OCI-LY3 (cell line): ENCODE data around the gene TMEM59L.

Source experiments
- H2AFZ ChIP-seq: fragments of 200-600, 300-600 bp; shearing (Covaris generic); 2 replicates; pipeline ENCODE4 v1.6.0; 2014; ENCODE audit warnings: antibody characterized with exemption, low read depth, low read length
- H3K27ac ChIP-seq: fragments of 200-600, 300-600 bp; sonication (generic); 2 replicates; pipeline ENCODE4 v1.5.1; 2014; ENCODE audit warnings: mild to moderate bottlenecking, low read length, moderate library complexity, mixed read lengths
- H3K27me3 ChIP-seq: fragments of 200-600, 300-600 bp; sonication (generic); 2 replicates; pipeline ENCODE4 v1.6.1; 2014; ENCODE audit warnings: low read depth, low read length, mixed read lengths
- H3K36me3 ChIP-seq: fragments of 200-600, 300-600 bp; sonication (generic); replicated peaks from 2 replicates; pipeline ENCODE3; 2014; ENCODE audit warnings: low read depth, low read length, mixed read lengths
- H3K4me1 ChIP-seq: fragments of 300-600, 200-600 bp; sonication (generic); 2 replicates; pipeline ENCODE4 v1.6.1; 2014; ENCODE audit warnings: low read length, mixed read lengths
- H3K4me2 ChIP-seq: fragments of 200-600, 300-600 bp; sonication (generic); 2 replicates; pipeline ENCODE4 v1.6.1; 2014; ENCODE audit warnings: low read length, mixed read lengths
- H3K4me3 ChIP-seq: fragments of 300-600, 200-600 bp; sonication (generic); 2 replicates; pipeline ENCODE4 v1.5.1; 2014; ENCODE audit warnings: antibody characterized with exemption, mild to moderate bottlenecking, low read length, moderate library complexity
- H3K79me2 ChIP-seq: fragments of 300-600, 200-600 bp; shearing (Covaris generic); 2 replicates; pipeline ENCODE4 v1.6.1; 2014; ENCODE audit warnings: mild to moderate bottlenecking, low read length, mixed read lengths
- H3K9ac ChIP-seq: fragments of 300-600, 200-600 bp; shearing (Covaris generic); 2 replicates; pipeline ENCODE4 v1.6.0; 2014; ENCODE audit warnings: mild to moderate bottlenecking, low read length, moderate library complexity
- H3K9me3 ChIP-seq: fragments of 200-600, 300-600 bp; shearing (Covaris generic); 2 replicates; pipeline ENCODE4 v1.6.1; 2014; ENCODE audit warnings: low read length, mixed read lengths; ENCODE audit not compliant: insufficient read depth
- H4K20me1 ChIP-seq: fragments of 200-600, 300-600 bp; sonication (generic); 2 replicates; pipeline ENCODE4 v1.6.1; 2016; ENCODE audit warnings: low read length, mixed read lengths; ENCODE audit not compliant: insufficient read depth
- EZH2phosphoT487 ChIP-seq: fragments of 200-600 bp; shearing (Covaris generic); IDR thresholded peaks from 2 replicates; pipeline ENCODE4 v1.6.1; 2018; ENCODE audit warnings: antibody characterized with exemption, mixed run types, low read depth
- TF ChIP-seq, protein P1 (sequence below): fragments of 200-600, 300-600 bp; sonication (generic); IDR thresholded peaks from 2 replicates; pipeline ENCODE4 v1.5.1; 2014; ENCODE audit warnings: antibody characterized with exemption, low read length, low read depth

TMEM59L gene

GRCh38 chr19:18639706-18640243, 27.1 kb downstream of the TMEM59L start:
- peaks cover 51% of the 10 kb centered on the region for H3K79me2 ChIP-seq
- peaks cover 22% of the 10 kb centered on the region for H3K4me1 ChIP-seq
- H4K20me1 ChIP-seq: peaks cover 28% of the 10 kb centered on the region
- TF ChIP-seq, protein P1, sequence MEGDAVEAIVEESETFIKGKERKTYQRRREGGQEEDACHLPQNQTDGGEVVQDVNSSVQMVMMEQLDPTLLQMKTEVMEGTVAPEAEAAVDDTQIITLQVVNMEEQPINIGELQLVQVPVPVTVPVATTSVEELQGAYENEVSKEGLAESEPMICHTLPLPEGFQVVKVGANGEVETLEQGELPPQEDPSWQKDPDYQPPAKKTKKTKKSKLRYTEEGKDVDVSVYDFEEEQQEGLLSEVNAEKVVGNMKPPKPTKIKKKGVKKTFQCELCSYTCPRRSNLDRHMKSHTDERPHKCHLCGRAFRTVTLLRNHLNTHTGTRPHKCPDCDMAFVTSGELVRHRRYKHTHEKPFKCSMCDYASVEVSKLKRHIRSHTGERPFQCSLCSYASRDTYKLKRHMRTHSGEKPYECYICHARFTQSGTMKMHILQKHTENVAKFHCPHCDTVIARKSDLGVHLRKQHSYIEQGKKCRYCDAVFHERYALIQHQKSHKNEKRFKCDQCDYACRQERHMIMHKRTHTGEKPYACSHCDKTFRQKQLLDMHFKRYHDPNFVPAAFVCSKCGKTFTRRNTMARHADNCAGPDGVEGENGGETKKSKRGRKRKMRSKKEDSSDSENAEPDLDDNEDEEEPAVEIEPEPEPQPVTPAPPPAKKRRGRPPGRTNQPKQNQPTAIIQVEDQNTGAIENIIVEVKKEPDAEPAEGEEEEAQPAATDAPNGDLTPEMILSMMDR: no peak
- TF ChIP-seq EZH2phosphoT487: no peak
- no peak overlapping the region for H3K4me3 ChIP-seq
- H3K27me3 ChIP-seq: peaks cover 3% of the 10 kb centered on the region; the same call in 1 of the 2 replicates
- H3K9ac ChIP-seq: no peak overlapping the region
- no peak overlapping the region for H3K27ac ChIP-seq
- no peaks in the 10 kb centered on the region for H3K36me3 ChIP-seq
- no peak overlapping the region for H3K4me2 ChIP-seq
- H3K9me3 ChIP-seq: no peaks in the 10 kb centered on the region
- H2AFZ ChIP-seq: no peak overlapping the region

DNA sequence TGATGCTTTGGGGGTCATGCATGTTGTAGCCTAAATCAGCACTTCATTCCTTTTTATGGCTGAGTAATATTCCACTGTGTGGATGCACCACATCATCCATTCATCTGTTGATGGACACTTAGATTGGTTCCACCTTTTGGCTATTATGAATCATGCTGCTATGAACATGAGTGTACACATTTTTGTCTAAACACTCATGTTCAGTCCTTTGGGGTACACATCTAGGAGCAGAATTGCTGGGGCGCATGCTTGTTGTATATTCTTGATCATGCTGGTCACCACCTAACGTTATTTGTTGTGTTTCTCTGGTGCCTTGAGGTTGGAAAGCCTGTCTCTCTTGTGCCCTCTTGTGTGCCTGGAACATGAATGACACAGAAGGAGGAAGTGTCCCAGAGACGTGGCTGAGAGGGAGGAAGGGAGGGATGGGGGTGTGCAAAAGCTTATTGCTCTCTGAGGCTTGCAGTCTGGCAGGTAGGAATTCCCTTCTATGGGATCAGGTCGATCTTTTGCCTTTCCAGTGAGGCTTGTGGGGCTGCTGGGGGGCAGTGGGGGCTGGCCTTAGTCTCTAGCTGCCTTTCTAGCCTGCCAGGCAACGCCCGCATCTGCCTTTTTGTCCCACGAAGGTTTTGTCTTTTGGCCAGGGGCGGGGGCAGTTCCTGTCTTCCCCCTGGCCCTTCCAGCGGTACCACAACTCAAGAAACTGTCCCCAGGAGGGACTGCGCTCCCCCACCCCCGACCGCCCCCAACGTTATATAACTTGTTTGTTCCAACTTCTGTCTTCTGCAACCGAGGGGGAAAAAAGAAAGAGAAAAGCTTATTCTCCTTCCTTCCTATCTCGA, 31.7 kb downstream of the TMEM59L start:
- TF ChIP-seq EZH2phosphoT487: no peak
- TF ChIP-seq, protein P1: peak; percentile 44
- H3K4me2 ChIP-seq: 0 out of 2 replicates have a peak overlapping the region, but pooled peaks have one; percentile 1

GRCh38 chr19:18645035-18645511, 32.4 kb downstream of the TMEM59L start:
- TF ChIP-seq, protein P1: no peak
- no peak for TF ChIP-seq EZH2phosphoT487
- Histone ChIP-seq H4K20me1 (peaks cover 41% of the 10 kb centered on the region), H3K9me3 (no peaks in the 10 kb centered on the region), H3K4me2 (no peak overlapping the region), H3K4me3 (no peak overlapping the region), H3K4me1 (peaks cover 7% of the 10 kb centered on the region), H3K27ac (no peak overlapping the region), H3K36me3 (no peaks in the 10 kb centered on the region), H3K27me3 (no peaks in the 10 kb centered on the region), H3K9ac (no peak overlapping the region), H3K79me2 (peaks cover 31% of the 10 kb centered on the region), H2AFZ (no peak overlapping the region)

More for the DNA sequence above, 31.7 kb downstream of the TMEM59L start:
- Histone ChIP-seq H3K27ac (no peak overlapping the region), H4K20me1 (peaks cover 46% of the 10 kb centered on the region), H3K27me3 (no peaks in the 10 kb centered on the region), H3K9ac (no peak overlapping the region), H2AFZ (no peak overlapping the region), H3K9me3 (no peaks in the 10 kb centered on the region), H3K79me2 (peaks cover 37% of the 10 kb centered on the region), H3K4me1 (peaks cover 7% of the 10 kb centered on the region), H3K36me3 (no peaks in the 10 kb centered on the region), H3K4me3 (no peak overlapping the region)
